Endodermal cell (in vitro differentiated cells): ENCODE data around the gene FCN2. TPM values are rescaled to one million over a fixed set of nuclear protein-coding genes. Genes with fewer than 3 reads are reported as not detected.

ENCODE experiments used
- DNase-seq: peaks from one replicate; pipeline ENCODE4 v3.0.0-alpha.2; 2017
- H3K27ac ChIP-seq: 2 replicates; pipeline ENCODE4 v1.5.1; 2013; ENCODE audit warnings: mild to moderate bottlenecking, low read depth, low read length, moderate library complexity
- H3K27me3 ChIP-seq: 2 replicates; pipeline ENCODE4 v1.6.1; 2013; ENCODE audit warnings: mild to moderate bottlenecking, low read length, moderate library complexity; ENCODE audit not compliant: insufficient read depth, control insufficient read depth, poor library complexity, severe bottlenecking
- H3K36me3 ChIP-seq: 2 replicates; pipeline ENCODE4 v1.7.0; 2013; ENCODE audit warnings: mild to moderate bottlenecking, low read length, moderate library complexity; ENCODE audit not compliant: control insufficient read depth, insufficient read depth
- H3K4me1 ChIP-seq: one replicate; pipeline ENCODE4 v1.7.0; 2013; ENCODE audit warnings: low read length; ENCODE audit not compliant: control insufficient read depth, insufficient read depth
- H3K4me3 ChIP-seq: 2 replicates; pipeline ENCODE4 v1.5.1; 2013; ENCODE audit warnings: mild to moderate bottlenecking, low read length, moderate library complexity
- H3K9ac ChIP-seq: 2 replicates; pipeline ENCODE4 v1.6.1; 2013; ENCODE audit warnings: mild to moderate bottlenecking, low read length, moderate library complexity; ENCODE audit not compliant: poor library complexity, severe bottlenecking; ENCODE audit errors: extremely low read depth
- H3K9me3 ChIP-seq: 2 replicates; pipeline ENCODE4 v1.6.1; 2013; ENCODE audit warnings: mild to moderate bottlenecking, low read length, moderate library complexity; ENCODE audit not compliant: control insufficient read depth
- H3K27ac Mint-ChIP-seq: 2 replicates; pipeline ENCODE4 v1.8.0; 2020; ENCODE audit warnings: mixed read lengths
- H3K27me3 Mint-ChIP-seq: 2 replicates; pipeline ENCODE4 v1.8.0; 2021; ENCODE audit warnings: mild to moderate bottlenecking, mixed read lengths; ENCODE audit not compliant: insufficient read depth
- H3K36me3 Mint-ChIP-seq: 2 replicates; pipeline ENCODE4 v1.8.0; 2020; ENCODE audit warnings: low read depth, mixed read lengths
- H3K4me1 Mint-ChIP-seq: 2 replicates; pipeline ENCODE4 v1.8.0; 2020; ENCODE audit warnings: mixed read lengths
- H3K4me3 Mint-ChIP-seq: 2 replicates; pipeline ENCODE4 v1.8.0; 2020; ENCODE audit warnings: mild to moderate bottlenecking, moderate library complexity, mixed read lengths
- H3K9me3 Mint-ChIP-seq: 2 replicates; pipeline ENCODE4 v1.8.0; 2020; ENCODE audit warnings: mild to moderate bottlenecking, mixed read lengths
- WGBS, 2 experiments: methylation state at CpG; one replicate each; pipeline versions ENCODE4 v1.1.5 to v1.1.7; 2013; ENCODE audit warnings: missing lambda C conversion rate in 2 of 2, mixed read lengths in 1 of 2; ENCODE audit not compliant: insufficient coverage in 1 of 2, insufficient read length in 1 of 2; 5-methylcytosine and 5-hydroxymethylcytosine counted together
- total RNA-seq, 2 donors: library from RNA; stranded (reverse); fragmentation: NEBNext Ultra II Directional in 1 of 2; extraction: Animal tissue kit (Norgen Biotek cat#: 25700) in 1 of 2; gene quantifications; 2 replicates in 1 of 2; 3 replicates in 1 of 2; pipeline ENCODE4 v1.2.1, GENCODE V29; 2021
- TF ChIP-seq, protein P1 (sequence below): fragments of 200-600 bp; sonication (generic); conservative IDR thresholded peaks from 2 replicates; pipeline ENCODE4 v1.5.0; 2021; ENCODE audit warnings: antibody characterized with exemption, mild to moderate bottlenecking

FCN2 gene
- total RNA-seq, 2 donors from 2014 or later = not detected

DNA sequence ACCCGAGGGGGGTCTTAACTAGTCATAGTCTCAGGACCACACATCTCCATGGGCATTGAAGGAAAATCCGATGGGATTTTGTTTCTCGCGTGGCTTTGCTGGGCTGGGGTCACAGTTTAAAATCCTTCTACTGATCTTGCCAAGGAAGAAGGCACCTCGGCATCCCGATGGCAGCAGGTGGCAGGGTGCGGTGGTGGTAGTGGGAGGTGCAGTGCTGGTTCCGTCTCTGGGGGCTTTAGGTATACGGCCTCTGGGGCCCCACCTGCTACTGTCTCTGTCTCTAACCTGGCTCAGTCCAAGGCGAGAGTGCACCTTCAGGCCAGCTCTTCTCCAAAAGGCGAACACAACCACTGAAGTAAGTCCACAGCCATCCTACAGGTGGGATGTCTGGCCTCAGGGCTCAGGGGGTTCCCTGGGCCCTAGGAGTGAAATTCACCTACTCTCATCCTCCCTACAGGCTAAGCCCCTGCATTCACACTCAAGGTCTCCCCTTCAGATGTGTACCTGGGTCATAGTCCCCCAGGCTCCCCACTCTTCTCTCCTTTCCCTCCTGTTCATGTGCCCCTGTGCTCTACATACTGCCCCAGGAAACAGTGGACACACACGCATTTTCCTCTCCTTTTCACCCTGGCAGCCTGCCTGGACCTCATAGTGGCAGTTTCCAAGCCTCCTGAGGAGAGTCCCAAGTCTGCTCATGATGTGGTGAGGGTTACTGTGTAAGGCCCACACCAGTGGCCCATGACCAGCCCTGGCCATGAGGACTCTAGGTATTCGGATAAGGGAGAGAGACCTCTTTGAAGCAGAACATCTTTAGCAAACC is 736 bp upstream of the FCN2 start:
- H3K9ac ChIP-seq = no peak overlapping the region
- Mint-ChIP-seq H3K4me1 (no peaks in the 10 kb centered on the region), H3K27ac (no peak overlapping the region), H3K27me3 (no peaks in the 10 kb centered on the region), H3K9me3 (no peaks in the 10 kb centered on the region), H3K4me3 (no peak overlapping the region), H3K36me3 (no peaks in the 10 kb centered on the region)
- no peak overlapping the region for H3K4me3 ChIP-seq
- no peak for DNase-seq
- 93 to 98% methylated on average over 9 to 13 of the region's 13 CpGs for WGBS, 2 experiments
- no peaks in the 10 kb centered on the region for H3K27me3 ChIP-seq
- no peaks in the 10 kb centered on the region for H3K4me1 ChIP-seq
- H3K36me3 ChIP-seq = no peaks in the 10 kb centered on the region
- TF ChIP-seq, protein P1, sequence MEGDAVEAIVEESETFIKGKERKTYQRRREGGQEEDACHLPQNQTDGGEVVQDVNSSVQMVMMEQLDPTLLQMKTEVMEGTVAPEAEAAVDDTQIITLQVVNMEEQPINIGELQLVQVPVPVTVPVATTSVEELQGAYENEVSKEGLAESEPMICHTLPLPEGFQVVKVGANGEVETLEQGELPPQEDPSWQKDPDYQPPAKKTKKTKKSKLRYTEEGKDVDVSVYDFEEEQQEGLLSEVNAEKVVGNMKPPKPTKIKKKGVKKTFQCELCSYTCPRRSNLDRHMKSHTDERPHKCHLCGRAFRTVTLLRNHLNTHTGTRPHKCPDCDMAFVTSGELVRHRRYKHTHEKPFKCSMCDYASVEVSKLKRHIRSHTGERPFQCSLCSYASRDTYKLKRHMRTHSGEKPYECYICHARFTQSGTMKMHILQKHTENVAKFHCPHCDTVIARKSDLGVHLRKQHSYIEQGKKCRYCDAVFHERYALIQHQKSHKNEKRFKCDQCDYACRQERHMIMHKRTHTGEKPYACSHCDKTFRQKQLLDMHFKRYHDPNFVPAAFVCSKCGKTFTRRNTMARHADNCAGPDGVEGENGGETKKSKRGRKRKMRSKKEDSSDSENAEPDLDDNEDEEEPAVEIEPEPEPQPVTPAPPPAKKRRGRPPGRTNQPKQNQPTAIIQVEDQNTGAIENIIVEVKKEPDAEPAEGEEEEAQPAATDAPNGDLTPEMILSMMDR = no peak
- no peak overlapping the region for H3K27ac ChIP-seq
- H3K9me3 ChIP-seq = no peaks in the 10 kb centered on the region

DNA sequence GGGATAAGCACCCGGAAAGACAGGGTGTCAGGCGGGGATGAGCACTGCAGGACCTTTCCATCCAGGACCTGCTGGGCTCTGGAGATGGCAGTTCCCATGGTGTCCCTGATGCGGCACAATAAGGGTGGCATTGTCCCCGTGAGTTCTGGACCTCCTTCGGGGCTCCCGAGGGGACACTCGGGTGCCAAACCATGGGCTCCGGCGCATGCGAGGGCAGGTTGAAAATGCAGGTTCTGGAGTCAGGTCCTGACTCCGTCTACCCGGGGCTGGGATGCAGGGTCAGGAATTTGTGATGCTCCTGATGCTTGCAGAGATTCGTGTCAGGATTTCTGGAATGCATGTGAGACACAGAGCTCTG is 682 bp downstream of the FCN2 start:
- no peak overlapping the region for H3K4me3 Mint-ChIP-seq
- DNase-seq = no peak

DNA sequence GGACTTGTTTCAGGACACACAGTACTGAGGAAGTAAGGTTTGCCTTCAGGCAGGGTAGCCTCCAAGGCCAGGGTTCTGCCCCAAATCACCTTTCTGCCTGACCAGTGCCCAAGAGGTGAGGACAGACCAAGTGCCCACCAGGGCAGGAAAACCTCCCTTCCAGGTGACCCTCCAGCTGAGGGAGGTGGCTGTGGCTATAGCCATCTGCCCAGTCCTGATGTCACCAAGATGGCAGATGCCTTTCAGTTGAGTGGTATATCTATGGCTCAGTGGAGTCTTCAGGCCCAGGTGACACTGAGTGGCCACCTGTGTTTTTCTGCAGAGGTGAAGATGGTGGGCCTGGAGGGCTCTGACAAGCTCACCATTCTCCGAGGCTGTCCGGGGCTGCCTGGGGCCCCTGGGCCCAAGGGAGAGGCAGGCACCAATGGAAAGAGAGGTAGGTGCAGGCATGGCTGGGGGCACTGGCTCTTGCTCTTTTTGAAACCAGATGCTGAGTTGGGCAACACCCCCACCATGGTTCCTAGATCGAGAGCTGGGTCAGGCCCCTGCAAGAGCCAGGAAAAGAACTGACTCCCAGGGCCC is 1.7 kb downstream of the FCN2 start:
- TF ChIP-seq, protein P1 = no peak
- Histone ChIP-seq H3K27ac (no peak overlapping the region), H3K9me3 (no peaks in the 10 kb centered on the region), H3K4me1 (no peaks in the 10 kb centered on the region), H3K36me3 (no peaks in the 10 kb centered on the region), H3K9ac (no peak overlapping the region), H3K27me3 (no peaks in the 10 kb centered on the region), H3K4me3 (no peak overlapping the region)
- Mint-ChIP-seq H3K36me3 (no peaks in the 10 kb centered on the region), H3K4me3 (no peak overlapping the region), H3K4me1 (no peaks in the 10 kb centered on the region), H3K9me3 (no peaks in the 10 kb centered on the region), H3K27me3 (no peaks in the 10 kb centered on the region), H3K27ac (no peak overlapping the region)
- 94 to 96% methylated on average over 3 of the region's 3 CpGs for WGBS, 2 experiments
- DNase-seq = no peak

More for the DNA sequence above, 682 bp downstream of the FCN2 start:
- Histone ChIP-seq H3K4me1 (no peaks in the 10 kb centered on the region), H3K27ac (no peak overlapping the region), H3K9me3 (no peaks in the 10 kb centered on the region), H3K36me3 (no peaks in the 10 kb centered on the region), H3K9ac (no peak overlapping the region), H3K4me3 (no peak overlapping the region), H3K27me3 (no peaks in the 10 kb centered on the region)
- Mint-ChIP-seq H3K36me3 (no peaks in the 10 kb centered on the region), H3K27me3 (no peaks in the 10 kb centered on the region), H3K9me3 (no peaks in the 10 kb centered on the region), H3K27ac (no peak overlapping the region), H3K4me1 (no peaks in the 10 kb centered on the region)
- TF ChIP-seq, protein P1 = no peak
- WGBS, 2 experiments = 92 to 94% methylated on average over 12 to 13 of the region's 13 CpGs
